HCT116 (cell line): Measurements from ENCODE around the gene SLC2A4.

ENCODE experiments used
- EZH2 ChIP-seq: fragments of 200-600 bp; sonication (generic); IDR thresholded peaks from 2 replicates; pipeline ENCODE4 v1.6.1; 2017; ENCODE audit warnings: antibody characterized with exemption, mixed run types
- POLR2A ChIP-seq: IDR thresholded peaks from 2 replicates; pipeline ENCODE4 v1.7.0; 2011; ENCODE audit warnings: borderline replicate concordance; ENCODE audit not compliant: insufficient read depth, insufficient read length; ENCODE audit errors: extremely low read depth

- TF ChIP-seq EZH2 = no peak
- no peak for TF ChIP-seq POLR2A
Observed at GRCh38 chr17:7281074-7281952, at the start of gene SLC2A4.
